Measurements from ENCODE around the gene ATE1.
"Not testable (repeated sequence)": the region's sequence is repeated elsewhere in the genome, so short reads cannot be mapped to it uniquely, and the experiment has no call there.

Gene ATE1

DNA sequence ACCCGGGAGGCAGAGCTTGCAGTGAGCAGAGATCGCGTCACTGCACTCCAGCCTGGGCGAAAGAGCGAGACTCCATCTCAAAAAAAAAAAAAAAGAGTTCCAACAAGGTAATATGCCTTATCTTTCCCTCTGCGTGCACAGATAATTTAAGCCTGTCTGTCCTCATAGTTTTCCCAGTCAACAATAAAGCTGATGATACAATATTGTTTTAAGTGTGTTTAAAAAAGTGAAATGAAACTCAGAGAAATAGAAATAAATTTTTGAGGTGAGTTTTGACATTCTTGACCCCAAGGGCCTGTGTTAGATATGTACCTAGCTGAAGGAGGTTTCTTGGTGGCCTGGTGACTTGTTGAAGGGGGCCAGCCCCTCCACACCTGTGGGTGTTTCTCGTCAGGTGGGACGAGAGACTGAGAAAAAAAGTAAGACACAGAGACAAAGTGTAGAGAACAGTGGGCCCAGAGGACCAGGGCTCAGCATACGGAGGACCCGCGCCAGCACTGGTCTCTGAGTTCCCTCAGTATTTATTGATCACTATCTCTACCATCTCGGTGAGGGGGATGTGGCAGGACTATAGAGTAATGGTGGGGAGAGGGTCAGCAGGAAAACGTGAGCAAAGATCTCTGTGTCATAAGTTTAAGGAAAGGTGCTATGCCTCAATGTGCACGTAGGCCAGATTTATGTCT is 1.9 kb upstream of the ATE1 start:
- not testable (repeated sequence) for H3K4me3 ChIP-seq (ENCODE audit: low read depth, low read length); DNase-seq (ENCODE audit: low read depth)

GRCh38 chr10:121928528-121928884 is 675 bp upstream of the ATE1 start:
- peak; percentile 52 for DNase-seq (ENCODE audit: low read depth)
- peak overlapping the region; percentile 75 for H3K4me3 ChIP-seq (ENCODE audit: low read depth, low read length)
- TF ChIP-seq, protein P1, sequence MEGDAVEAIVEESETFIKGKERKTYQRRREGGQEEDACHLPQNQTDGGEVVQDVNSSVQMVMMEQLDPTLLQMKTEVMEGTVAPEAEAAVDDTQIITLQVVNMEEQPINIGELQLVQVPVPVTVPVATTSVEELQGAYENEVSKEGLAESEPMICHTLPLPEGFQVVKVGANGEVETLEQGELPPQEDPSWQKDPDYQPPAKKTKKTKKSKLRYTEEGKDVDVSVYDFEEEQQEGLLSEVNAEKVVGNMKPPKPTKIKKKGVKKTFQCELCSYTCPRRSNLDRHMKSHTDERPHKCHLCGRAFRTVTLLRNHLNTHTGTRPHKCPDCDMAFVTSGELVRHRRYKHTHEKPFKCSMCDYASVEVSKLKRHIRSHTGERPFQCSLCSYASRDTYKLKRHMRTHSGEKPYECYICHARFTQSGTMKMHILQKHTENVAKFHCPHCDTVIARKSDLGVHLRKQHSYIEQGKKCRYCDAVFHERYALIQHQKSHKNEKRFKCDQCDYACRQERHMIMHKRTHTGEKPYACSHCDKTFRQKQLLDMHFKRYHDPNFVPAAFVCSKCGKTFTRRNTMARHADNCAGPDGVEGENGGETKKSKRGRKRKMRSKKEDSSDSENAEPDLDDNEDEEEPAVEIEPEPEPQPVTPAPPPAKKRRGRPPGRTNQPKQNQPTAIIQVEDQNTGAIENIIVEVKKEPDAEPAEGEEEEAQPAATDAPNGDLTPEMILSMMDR (IDR thresholded peaks at IDR 0.05; ENCODE audit: low read depth, low read length): no peak
- TF ChIP-seq MYC (IDR thresholded peaks at IDR 0.05; ENCODE audit: low read depth, low read length) (peak; percentile 39; the same call in 1 of the 2 replicates), POLR2A (IDR thresholded peaks at IDR 0.05; ENCODE audit: extremely low read depth, insufficient read length) (no peak), MAX (IDR thresholded peaks at IDR 0.05; ENCODE audit: low read depth, low read length) (peak; percentile 23; the same call in 1 of the 2 replicates)

GRCh38 chr10:121927318-121927840 is 452 bp downstream of the ATE1 start:
- H3K4me3 ChIP-seq (ENCODE audit: low read depth, low read length): peak overlapping the region; percentile 93
- DNase-seq (ENCODE audit: low read depth): peak; percentile 72
- TF ChIP-seq MYC (IDR thresholded peaks at IDR 0.05; ENCODE audit: low read depth, low read length): no peak
- TF ChIP-seq POLR2A (IDR thresholded peaks at IDR 0.05; ENCODE audit: extremely low read depth, insufficient read length): no peak
- TF ChIP-seq MAX (IDR thresholded peaks at IDR 0.05; ENCODE audit: low read depth, low read length): no peak
- TF ChIP-seq, protein P1 (IDR thresholded peaks at IDR 0.05; ENCODE audit: low read depth, low read length): no peak

DNA sequence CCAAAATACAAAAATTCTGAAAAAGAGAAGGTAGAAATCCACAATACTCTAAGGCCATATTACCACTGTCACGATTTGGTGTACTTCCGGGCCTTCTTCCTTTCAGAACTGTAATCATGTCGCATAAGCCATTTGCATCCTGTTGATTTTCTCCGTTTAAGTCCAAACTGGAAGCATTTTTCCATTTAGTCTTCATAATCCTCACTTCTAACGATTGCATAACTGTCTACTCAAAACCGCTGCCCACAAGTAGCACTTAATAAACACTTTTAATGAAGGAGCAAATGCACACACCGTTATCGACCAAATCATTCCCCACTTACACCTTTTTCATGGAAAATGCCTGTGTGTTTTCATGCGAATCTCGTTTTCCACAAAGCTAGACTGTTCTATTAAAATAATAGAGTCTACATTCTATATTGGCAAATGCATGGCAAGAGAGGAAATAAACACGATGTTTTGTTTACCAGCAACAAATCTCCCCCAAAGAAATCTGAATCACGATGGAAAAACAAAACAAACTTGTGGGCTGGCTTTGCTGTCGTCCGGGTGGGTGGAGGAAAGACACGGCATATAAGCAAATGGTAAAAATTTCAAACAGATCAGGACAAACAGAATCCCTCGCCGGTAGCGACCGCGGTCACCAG is 1.0 kb downstream of the ATE1 start:
- peak; percentile 46 for DNase-seq (ENCODE audit: low read depth)
- H3K4me3 ChIP-seq (ENCODE audit: low read depth, low read length): peak overlapping the region; percentile 93
- TF ChIP-seq POLR2A (IDR thresholded peaks at IDR 0.05; ENCODE audit: extremely low read depth, insufficient read length): no peak
- TF ChIP-seq MYC (IDR thresholded peaks at IDR 0.05; ENCODE audit: low read depth, low read length): no peak
- TF ChIP-seq, protein P1 (IDR thresholded peaks at IDR 0.05; ENCODE audit: low read depth, low read length): no peak
- no peak for TF ChIP-seq MAX (IDR thresholded peaks at IDR 0.05; ENCODE audit: low read depth, low read length)

- no peak for DNase-seq (ENCODE audit: low read depth)
- TF ChIP-seq POLR2A (IDR thresholded peaks at IDR 0.05; ENCODE audit: extremely low read depth, insufficient read length): no peak
- TF ChIP-seq MAX (IDR thresholded peaks at IDR 0.05; ENCODE audit: low read depth, low read length): no peak
- TF ChIP-seq, protein P1 (IDR thresholded peaks at IDR 0.05; ENCODE audit: low read depth, low read length): no peak
- no peak for TF ChIP-seq MYC (IDR thresholded peaks at IDR 0.05; ENCODE audit: low read depth, low read length)
- H3K4me3 ChIP-seq (ENCODE audit: low read depth, low read length): peak overlapping the region; percentile 93
Observed at GRCh38 chr10:121926157-121926556, 1.7 kb downstream of the ATE1 start.

DNA sequence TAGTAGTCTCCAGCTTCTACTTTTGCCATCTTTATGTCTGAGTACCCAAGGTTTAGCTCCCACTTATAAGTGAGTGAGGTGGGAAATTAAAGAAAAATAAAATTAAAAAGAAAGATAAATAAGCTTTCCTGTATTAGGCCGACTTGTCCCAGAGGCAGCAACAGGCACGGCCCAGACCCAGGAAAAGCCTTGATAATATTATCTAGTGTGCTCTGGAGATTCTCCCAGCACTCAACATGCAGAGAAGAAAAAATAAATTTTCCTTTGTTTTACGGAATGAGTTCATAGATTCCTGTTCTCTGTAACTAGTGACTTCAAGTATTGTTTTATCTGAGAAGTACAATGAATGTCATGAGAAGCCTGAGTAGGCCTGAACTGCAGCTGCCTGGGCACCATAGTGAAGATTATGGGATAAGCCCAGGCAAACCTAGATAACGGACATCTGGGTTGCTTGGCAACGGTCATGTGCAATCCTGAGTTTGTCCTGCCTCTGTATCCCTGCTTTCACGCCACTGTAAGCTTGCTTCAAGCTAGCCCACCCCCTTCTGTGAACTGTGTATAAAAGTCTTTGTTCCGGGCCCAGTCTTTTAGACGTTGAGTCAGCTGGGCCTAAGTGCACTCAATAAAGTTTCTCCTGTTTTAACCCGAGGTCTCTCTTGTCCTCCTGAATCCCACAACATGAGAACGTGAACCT is 6.4 kb downstream of the ATE1 start:
- DNase-seq (ENCODE audit: low read depth): no peak

More for the DNA sequence above, 6.4 kb downstream of the ATE1 start:
- no peak for TF ChIP-seq MAX (IDR thresholded peaks at IDR 0.05; ENCODE audit: low read depth, low read length)
- no peak for TF ChIP-seq MYC (IDR thresholded peaks at IDR 0.05; ENCODE audit: low read depth, low read length)
- TF ChIP-seq POLR2A (IDR thresholded peaks at IDR 0.05; ENCODE audit: extremely low read depth, insufficient read length): no peak
- TF ChIP-seq, protein P1 (IDR thresholded peaks at IDR 0.05; ENCODE audit: low read depth, low read length): no peak
- no peak overlapping the region for H3K4me3 ChIP-seq (ENCODE audit: low read depth, low read length)
